Measurements from ENCODE around the gene HS6ST3.

The HS6ST3 gene

GRCh38 chr13:96781141-96781540, 691.2 kb downstream of the HS6ST3 start:
- in situ Hi-C loops (cut with HindIII; ENCODE audit: low sequenced_read_pairs) = no loop called here
- no peak for DNase-seq (ENCODE audit: low read depth)
- no peak overlapping the region for H3K4me3 ChIP-seq (ENCODE audit: low read depth, low read length)
- TF ChIP-seq, protein P1, sequence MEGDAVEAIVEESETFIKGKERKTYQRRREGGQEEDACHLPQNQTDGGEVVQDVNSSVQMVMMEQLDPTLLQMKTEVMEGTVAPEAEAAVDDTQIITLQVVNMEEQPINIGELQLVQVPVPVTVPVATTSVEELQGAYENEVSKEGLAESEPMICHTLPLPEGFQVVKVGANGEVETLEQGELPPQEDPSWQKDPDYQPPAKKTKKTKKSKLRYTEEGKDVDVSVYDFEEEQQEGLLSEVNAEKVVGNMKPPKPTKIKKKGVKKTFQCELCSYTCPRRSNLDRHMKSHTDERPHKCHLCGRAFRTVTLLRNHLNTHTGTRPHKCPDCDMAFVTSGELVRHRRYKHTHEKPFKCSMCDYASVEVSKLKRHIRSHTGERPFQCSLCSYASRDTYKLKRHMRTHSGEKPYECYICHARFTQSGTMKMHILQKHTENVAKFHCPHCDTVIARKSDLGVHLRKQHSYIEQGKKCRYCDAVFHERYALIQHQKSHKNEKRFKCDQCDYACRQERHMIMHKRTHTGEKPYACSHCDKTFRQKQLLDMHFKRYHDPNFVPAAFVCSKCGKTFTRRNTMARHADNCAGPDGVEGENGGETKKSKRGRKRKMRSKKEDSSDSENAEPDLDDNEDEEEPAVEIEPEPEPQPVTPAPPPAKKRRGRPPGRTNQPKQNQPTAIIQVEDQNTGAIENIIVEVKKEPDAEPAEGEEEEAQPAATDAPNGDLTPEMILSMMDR (IDR thresholded peaks at IDR 0.05; ENCODE audit: low read depth, low read length, missing control alignments) = no peak

DNA sequence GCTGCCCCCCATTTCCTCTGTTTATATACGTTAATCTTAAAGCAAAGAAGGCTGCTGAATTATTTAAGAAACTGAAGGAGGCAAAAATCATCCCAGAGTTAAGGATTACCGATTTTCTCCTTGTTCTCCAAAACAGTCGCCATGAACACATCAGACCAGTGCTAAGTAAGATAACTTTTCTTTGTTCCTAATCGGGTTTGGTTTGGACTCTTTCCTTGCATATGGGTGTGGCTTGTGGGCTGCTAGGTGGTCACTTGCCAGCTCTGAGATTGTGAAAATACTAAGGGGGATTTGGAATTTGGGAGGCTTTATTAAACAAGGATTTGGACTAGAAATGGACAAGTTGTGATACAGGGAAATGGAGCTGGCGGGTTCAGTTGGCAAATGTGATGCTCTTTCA, 692.3 kb downstream of the HS6ST3 start:
- in situ Hi-C loops (cut with HindIII; ENCODE audit: low sequenced_read_pairs) = no loop called here
- TF ChIP-seq, protein P1 (IDR thresholded peaks at IDR 0.05; ENCODE audit: low read depth, low read length, missing control alignments) = no peak
- no peak for DNase-seq (ENCODE audit: low read depth)
- no peak overlapping the region for H3K4me3 ChIP-seq (ENCODE audit: low read depth, low read length)

DNA sequence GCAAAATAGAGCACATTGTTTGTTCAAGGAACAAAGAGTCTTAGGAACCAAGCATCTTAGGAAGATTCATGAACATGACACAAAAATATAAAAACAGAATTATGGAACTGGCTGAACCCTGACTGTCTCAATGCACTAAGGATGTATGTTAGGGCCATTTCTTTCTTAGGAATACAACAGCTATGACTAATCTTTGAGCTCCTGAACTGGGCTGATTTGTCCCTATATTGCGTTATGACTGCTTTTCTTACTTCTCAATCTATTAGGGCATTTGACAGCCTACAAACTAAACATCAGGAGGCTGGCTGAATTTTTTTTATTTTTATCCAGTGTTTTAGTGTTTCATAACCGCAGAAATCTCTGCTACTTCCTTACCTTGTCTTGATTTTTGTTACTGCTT, 693.1 kb downstream of the HS6ST3 start:
- no peak overlapping the region for H3K4me3 ChIP-seq (ENCODE audit: low read depth, low read length)
- DNase-seq (ENCODE audit: low read depth) = no peak
- TF ChIP-seq, protein P1 (IDR thresholded peaks at IDR 0.05; ENCODE audit: low read depth, low read length, missing control alignments) = no peak
- in situ Hi-C loops (cut with HindIII; ENCODE audit: low sequenced_read_pairs) = no loop called here

GRCh38 chr13:96783511-96783910, 693.6 kb downstream of the HS6ST3 start:
- TF ChIP-seq, protein P1 (IDR thresholded peaks at IDR 0.05; ENCODE audit: low read depth, low read length, missing control alignments) = no peak
- in situ Hi-C loops (cut with HindIII; ENCODE audit: low sequenced_read_pairs) = no loop called here
- no peak overlapping the region for H3K4me3 ChIP-seq (ENCODE audit: low read depth, low read length)
- no peak for DNase-seq (ENCODE audit: low read depth)

GRCh38 chr13:96785986-96786385, 696.1 kb downstream of the HS6ST3 start:
- TF ChIP-seq, protein P1 (IDR thresholded peaks at IDR 0.05; ENCODE audit: low read depth, low read length, missing control alignments) = no peak
- no peak overlapping the region for H3K4me3 ChIP-seq (ENCODE audit: low read depth, low read length)
- in situ Hi-C loops (cut with HindIII; ENCODE audit: low sequenced_read_pairs) = no loop called here
- DNase-seq (ENCODE audit: low read depth) = no peak

- TF ChIP-seq, protein P1 (IDR thresholded peaks at IDR 0.05; ENCODE audit: low read depth, low read length, missing control alignments) = no peak
- in situ Hi-C loops (cut with HindIII; ENCODE audit: low sequenced_read_pairs) = no loop called here
- DNase-seq (ENCODE audit: low read depth) = no peak
- no peak overlapping the region for H3K4me3 ChIP-seq (ENCODE audit: low read depth, low read length)
Observed at GRCh38 chr13:96792188-96792587, 702.3 kb downstream of the HS6ST3 start.
